Occipital lobe (tissue), 2 donors: ENCODE data around the gene MLLT6. TPM values are rescaled to one million over a fixed set of nuclear protein-coding genes. Genes with fewer than 3 reads are reported as not detected.

Source experiments
- DNase-seq: peaks from one replicate; lab custom pipeline; 2025; lab: John Stamatoyannopoulos, UW
- total RNA-seq: library from RNA; depleted of rRNA; stranded (reverse); fragments of >200 nt; gene quantifications from one replicate; pipeline ENCODE4 v1.2.3, GENCODE V29; 2014

The MLLT6 gene
- total RNA-seq, 1 donor from 2014 or later: 18.4 TPM

GRCh38 chr17:38741461-38741860 lies 36.4 kb downstream of the MLLT6 start:
- no peak for DNase-seq

DNA sequence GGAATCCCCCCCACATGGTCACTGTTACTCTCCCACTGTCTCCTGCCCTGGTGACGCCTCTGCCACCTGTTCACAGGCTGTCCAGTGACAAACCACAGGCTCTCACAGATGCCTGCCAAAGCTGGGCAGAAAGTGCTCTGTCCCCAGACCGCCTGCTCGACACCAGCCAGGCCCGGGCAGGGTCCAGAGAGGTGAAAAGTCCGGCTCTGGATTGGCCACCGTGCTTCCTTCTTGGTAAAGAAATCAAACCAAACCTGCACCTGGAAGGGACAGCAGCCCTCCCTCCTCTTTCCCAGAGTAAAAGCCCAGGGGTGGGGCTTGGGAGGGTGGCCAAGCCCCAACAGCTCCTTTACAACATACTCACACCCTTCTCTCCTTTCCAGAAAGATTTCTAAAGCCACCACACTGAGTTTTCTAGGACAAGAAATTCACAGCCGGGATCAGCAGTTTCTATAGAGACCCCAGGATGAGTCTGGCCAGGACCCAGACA lies 36.9 kb downstream of the MLLT6 start:
- no peak for DNase-seq

GRCh38 chr17:38742411-38743308 lies 37.6 kb downstream of the MLLT6 start:
- no peak for DNase-seq

GRCh38 chr17:38743556-38744171 lies 38.6 kb downstream of the MLLT6 start:
- DNase-seq: no peak

DNA sequence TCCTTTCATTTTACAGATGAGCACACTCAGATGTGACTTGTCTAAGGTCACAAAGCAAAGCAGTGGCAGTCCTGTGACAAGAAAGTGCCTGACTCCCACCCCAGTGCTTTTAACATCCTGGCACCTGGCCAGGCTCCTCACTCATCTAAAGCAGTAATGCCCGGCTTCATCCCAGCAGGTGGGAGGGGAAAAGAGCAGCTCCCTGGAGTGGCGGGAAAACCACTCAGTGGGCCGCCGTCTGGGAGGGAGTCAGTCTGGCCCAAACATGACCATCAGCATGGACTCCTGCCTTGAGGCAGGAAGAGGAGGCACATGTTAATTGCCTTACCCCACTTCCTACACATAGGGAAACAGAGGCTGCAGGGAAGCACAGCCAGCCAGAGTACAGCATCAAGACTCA lies 40.5 kb downstream of the MLLT6 start:
- DNase-seq: no peak

GRCh38 chr17:38746004-38746848 lies 41.2 kb downstream of the MLLT6 start:
- DNase-seq: no peak

- DNase-seq: no peak
Measured at GRCh38 chr17:38746849-38747462, 41.9 kb downstream of the MLLT6 start.

DNA sequence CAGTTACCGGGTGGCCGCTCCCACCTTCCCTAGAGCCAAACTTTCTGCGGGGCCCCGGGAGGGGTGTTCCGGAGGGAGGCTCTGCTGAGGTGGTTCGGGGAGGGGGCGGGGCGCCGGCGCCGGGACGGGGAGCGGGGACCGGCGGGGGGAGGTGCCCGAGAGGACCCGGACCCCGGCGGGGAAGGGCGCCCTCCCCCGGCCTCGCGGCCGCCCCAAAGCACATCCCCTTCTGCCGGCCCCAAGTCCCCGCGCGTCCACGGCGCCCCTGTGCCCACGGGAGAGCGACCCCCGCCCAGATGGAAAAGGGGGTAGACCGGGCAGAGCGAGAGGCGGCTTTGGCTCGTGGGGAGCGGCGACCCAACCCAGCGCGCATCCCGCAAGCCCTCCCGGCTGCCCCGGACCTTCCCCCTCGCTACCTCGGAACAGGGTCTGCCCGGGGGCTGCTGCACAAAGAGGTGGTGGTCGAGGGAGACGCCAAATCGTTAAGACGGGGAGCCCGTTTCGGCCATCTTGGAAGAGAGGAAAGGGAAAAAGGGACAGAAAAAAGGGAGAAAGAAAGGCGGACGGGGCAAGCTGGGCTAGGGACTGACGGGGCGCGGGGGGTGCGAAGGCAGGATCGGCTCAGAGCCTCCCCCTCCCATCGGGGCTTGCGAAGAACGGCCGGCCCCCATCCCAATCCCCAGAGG lies 42.5 kb downstream of the MLLT6 start:
- DNase-seq: no peak

- peak; percentile 72 for DNase-seq
Measured at GRCh38 chr17:38748149-38748891, 43.2 kb downstream of the MLLT6 start, which contains the start of gene PCGF2. TSS of gene PCGF2 (minus strand) at chr17:38748336. CDS start at chr17:38740402, 7,934 bp downstream.

- no peak for DNase-seq
Measured at GRCh38 chr17:38748892-38749222, 43.8 kb downstream of the MLLT6 start.

DNA sequence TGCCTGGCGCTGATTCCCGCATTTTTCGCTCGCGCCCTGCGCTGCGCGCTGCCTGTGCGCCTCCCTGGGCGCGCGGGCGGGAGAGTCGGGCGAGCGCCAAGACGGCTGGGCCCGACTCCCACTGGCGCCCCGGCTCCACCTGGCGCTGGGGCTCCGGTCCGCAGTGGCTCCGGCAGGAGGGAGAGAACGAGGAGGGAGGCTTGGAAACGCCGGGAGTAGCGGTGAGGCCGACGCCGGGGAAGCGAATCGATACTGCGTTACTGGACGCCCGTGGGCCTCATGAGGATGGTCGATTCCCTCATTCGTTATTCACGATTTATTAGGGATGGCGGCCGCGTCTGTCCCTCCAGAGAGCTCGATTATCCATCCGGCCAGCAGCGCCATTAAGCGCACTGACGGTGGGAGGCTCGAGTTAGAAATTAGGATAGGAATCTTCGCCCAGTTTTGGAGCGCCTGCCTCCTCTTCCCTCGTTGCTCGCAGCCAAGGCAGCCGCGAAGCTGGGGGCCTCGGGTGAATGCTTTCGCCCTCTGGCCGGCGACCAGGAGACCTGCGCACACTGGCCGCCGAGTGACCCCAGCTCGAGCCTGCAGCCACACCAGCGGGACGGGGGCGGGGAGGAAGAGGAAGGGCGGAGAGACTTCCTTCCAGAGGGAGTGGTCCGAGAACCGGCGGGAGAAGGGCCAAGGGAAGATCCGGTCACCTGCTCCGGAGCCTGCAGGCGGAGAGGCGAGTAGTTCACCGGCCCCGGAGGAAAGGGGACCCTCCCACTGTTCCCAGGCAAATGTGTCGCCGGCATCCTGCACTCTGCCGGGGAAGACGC lies 44.4 kb downstream of the MLLT6 start:
- DNase-seq: peak; percentile 64

DNA sequence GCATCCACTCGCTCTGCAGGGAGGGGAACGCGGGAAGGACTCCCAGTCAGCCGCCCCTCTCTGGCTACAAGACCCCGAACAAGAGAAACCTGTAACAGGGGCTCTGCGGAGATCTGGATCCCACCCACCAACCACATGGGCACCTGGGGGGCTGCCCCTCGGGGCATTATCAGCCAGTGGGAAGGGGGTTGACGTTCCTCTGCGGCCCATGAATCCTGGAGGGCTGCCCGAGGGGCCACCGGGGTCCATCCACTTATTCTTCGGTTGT lies 44.9 kb downstream of the MLLT6 start:
- no peak for DNase-seq

GRCh38 chr17:38750312-38751121 lies 45.4 kb downstream of the MLLT6 start:
- no peak for DNase-seq

- no peak for DNase-seq
Measured at GRCh38 chr17:38751144-38751807, 46.2 kb downstream of the MLLT6 start.

GRCh38 chr17:38751808-38752307 lies 46.8 kb downstream of the MLLT6 start:
- DNase-seq: peak; percentile 54

DNA sequence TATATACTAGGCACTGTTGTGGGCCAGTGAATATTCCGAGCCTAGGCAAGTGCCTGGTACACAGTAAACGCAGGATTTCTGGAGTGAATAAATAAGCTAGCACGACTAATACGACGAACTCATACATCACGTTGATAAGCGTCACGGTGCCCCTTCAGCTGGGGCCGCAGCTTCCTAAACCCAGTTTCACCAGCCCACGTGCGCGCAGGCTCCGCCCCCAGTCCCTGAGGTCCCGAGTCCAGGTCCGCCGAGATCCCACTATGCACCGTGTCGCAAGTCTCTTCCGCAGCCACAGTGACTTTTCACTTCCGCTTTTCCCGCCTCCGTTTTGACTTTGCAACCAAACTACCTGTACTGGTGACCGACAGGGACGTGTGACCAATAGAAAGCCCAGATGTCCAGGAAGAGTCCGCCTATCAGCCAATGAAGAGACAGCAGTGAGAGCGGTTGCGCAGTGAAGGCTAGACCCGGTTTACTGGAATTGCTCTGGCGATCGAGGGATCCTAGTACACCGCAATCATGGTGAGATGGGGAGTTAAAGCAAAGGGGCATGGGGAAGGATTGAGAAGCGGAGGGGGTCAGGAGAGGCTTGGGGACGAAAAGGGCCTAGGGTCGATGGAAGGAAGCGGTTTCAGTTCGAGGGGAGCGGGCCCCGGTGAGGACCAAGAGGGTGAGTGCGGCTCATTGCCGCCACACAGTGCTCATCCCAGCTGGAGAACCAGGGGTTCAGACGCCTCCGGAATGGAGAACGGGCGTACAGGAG lies 47.4 kb downstream of the MLLT6 start, which contains the start of gene PSMB3:
TSS of gene PSMB3 (plus strand) at position 434 of the 763 bp plus-strand sequence. CDS start at position 520, 86 bp downstream.
- peak; percentile 99 for DNase-seq

- DNase-seq: no peak
Measured at GRCh38 chr17:38753071-38753506, 48.0 kb downstream of the MLLT6 start.
